HG03196 (cell line): ENCODE data around the gene SH3RF1.

Experiments used
- ATAC-seq: cut with Tn5 transposase; IDR thresholded peaks from one replicate; pipeline ENCODE4 v1.9.1; 2021; ENCODE audit not compliant: unreplicated experiment

SH3RF1 gene

GRCh38 chr4:169048868-169049414, 221.8 kb downstream of the SH3RF1 start:
- ATAC-seq = no peak

GRCh38 chr4:169047956-169048355, 222.8 kb downstream of the SH3RF1 start:
- ATAC-seq = no peak

- ATAC-seq = no peak
Observed at GRCh38 chr4:169045862-169046584, 224.7 kb downstream of the SH3RF1 start.

GRCh38 chr4:169044714-169045447, 225.9 kb downstream of the SH3RF1 start:
- no peak for ATAC-seq
